PC-3 (cell line): ENCODE measurements around the gene TSPO. TPM values are rescaled to one million over a fixed set of nuclear protein-coding genes. Genes with fewer than 3 reads are reported as not detected.

Source experiments
- ATAC-seq: fragments of 200-7000 bp; cut with Tn5 transposase; 2 replicates; pipeline ENCODE4 v1.9.1; 2020; ENCODE audit warnings: mild to moderate bottlenecking, moderate library complexity
- BruUV-seq: library from RNA; stranded (reverse); fragments of 400-500 nt; replicated peaks from 2 replicates; lab custom pipeline; 2021; lab: Mats Ljungman, UMichigan
- CTCF ChIA-PET: fragments of 300-600 bp; sonication (Branson Sonifier 250); formaldehyde crosslinking; loops from one replicate; lab custom pipeline; 2022; ENCODE audit warnings: antibody characterized with exemption; lab: Charles Lee
- POLR2A ChIA-PET: fragments of 300-600 bp; sonication (Branson Sonifier 250); formaldehyde crosslinking; loops from one replicate; lab custom pipeline; 2022; ENCODE audit warnings: antibody characterized with exemption; ENCODE audit not compliant: unreplicated experiment; lab: Charles Lee
- DNase-seq: peaks from one replicate; pipeline ENCODE4 v3.0.0-alpha.2; 2015
- H2AFZ ChIP-seq: fragments of 300-600 bp; sonication (generic); 2 replicates; pipeline ENCODE4 v1.6.0; 2016; ENCODE audit warnings: antibody characterized with exemption, low read length
- H3F3A ChIP-seq: fragments of 300-600 bp; sonication (generic); one replicate; pipeline ENCODE4 v1.6.0; 2017; ENCODE audit warnings: antibody characterized with exemption, low read length, control low read depth, mild to moderate bottlenecking; ENCODE audit not compliant: unreplicated experiment
- H3K27ac ChIP-seq: fragments of 300-600 bp; sonication (generic); 2 replicates; pipeline ENCODE4 v1.5.1; 2016; ENCODE audit warnings: mild to moderate bottlenecking, low read length
- H3K27me3 ChIP-seq: fragments of 300-600 bp; sonication (generic); 2 replicates; pipeline ENCODE4 v1.6.1; 2016; ENCODE audit warnings: low read length, mixed read lengths
- H3K36me3 ChIP-seq: fragments of 300-600 bp; sonication (generic); 2 replicates; pipeline ENCODE4 v1.6.1; 2016; ENCODE audit warnings: low read depth, mixed run types, low read length, mixed read lengths
- H3K4me1 ChIP-seq: fragments of 300-600 bp; sonication (generic); 2 replicates; pipeline ENCODE4 v1.5.1; 2016; ENCODE audit warnings: low read length; ENCODE audit not compliant: insufficient read depth
- H3K4me2 ChIP-seq: fragments of 300-600 bp; sonication (generic); 2 replicates; pipeline ENCODE4 v1.6.0; 2016; ENCODE audit warnings: low read length
- H3K4me3 ChIP-seq: fragments of 300-600 bp; sonication (generic); 2 replicates; pipeline ENCODE4 v1.5.1; 2016; ENCODE audit warnings: mild to moderate bottlenecking, low read length, mixed read lengths
- H3K79me2 ChIP-seq: fragments of 300-600 bp; sonication (generic); 2 replicates; pipeline ENCODE4 v1.6.1; 2017; ENCODE audit warnings: low read length, mixed read lengths
- H3K9ac ChIP-seq: fragments of 300-600 bp; sonication (generic); 2 replicates; pipeline ENCODE4 v1.6.0; 2016; ENCODE audit warnings: mild to moderate bottlenecking, low read length
- H3K9me2 ChIP-seq: fragments of 300-600 bp; sonication (generic); replicated peaks from 2 replicates; pipeline ENCODE4 v1.6.1; 2016; ENCODE audit warnings: mixed run types, low read length, mixed read lengths
- H3K9me3 ChIP-seq: fragments of 300-600 bp; sonication (generic); 2 replicates; pipeline ENCODE4 v1.6.1; 2016; ENCODE audit warnings: low read length, mixed read lengths
- H4K20me1 ChIP-seq: fragments of 300-600 bp; sonication (generic); 2 replicates; pipeline ENCODE4 v1.6.1; 2016; ENCODE audit warnings: low read length, mixed read lengths
- CTCF ChIP-seq: fragments of 300-600 bp; sonication (generic); conservative IDR thresholded peaks from 2 replicates; pipeline ENCODE4 v1.5.1; 2017; ENCODE audit warnings: antibody characterized with exemption, low read depth, mild to moderate bottlenecking, low read length
- EZH2 ChIP-seq: fragments of 300-600 bp; sonication (generic); IDR thresholded peaks from one replicate; pipeline ENCODE4 v1.6.1; 2017; ENCODE audit warnings: antibody characterized with exemption, mild to moderate bottlenecking, low read length; ENCODE audit not compliant: unreplicated experiment
- EZH2phosphoT487 ChIP-seq: fragments of 300-600 bp; sonication (generic); IDR thresholded peaks from 2 replicates; pipeline ENCODE4 v1.6.1; 2018; ENCODE audit warnings: mild to moderate bottlenecking, antibody characterized with exemption, low read length, borderline replicate concordance
- intact Hi-C: fragments of 100-400 bp; cut with micrococcal nuclease; formaldehyde crosslinking; loops from 2 replicates; pipeline ENCODE4 v1.9.0; 2023
- total RNA-seq: library from RNA; depleted of rRNA; stranded (reverse); fragments of >200 nt; gene quantifications from 2 replicates; pipeline ENCODE4 v1.2.3, GENCODE V29; 2014; rRNA removed

The TSPO gene
- total RNA-seq, 1 experiment from 2014 or later, result 349 TPM

GRCh38 chr22:43212434-43212952 lies 61.1 kb downstream of the TSPO start:
- H3K36me3 ChIP-seq, result no peaks in the 10 kb centered on the region
- CTCF ChIA-PET, result no interaction called here
- H2AFZ ChIP-seq, result no peak overlapping the region
- H3K9ac ChIP-seq, result no peak overlapping the region
- no peaks in the 10 kb centered on the region for H3K27me3 ChIP-seq
- no peaks in the 10 kb centered on the region for H4K20me1 ChIP-seq
- BruUV-seq, result no TSS peak
- no peak overlapping the region for H3K27ac ChIP-seq
- H3K4me3 ChIP-seq, result no peak overlapping the region
- POLR2A ChIA-PET, result no interaction called here
- H3F3A ChIP-seq, result no peaks in the 10 kb centered on the region
- no peak for TF ChIP-seq EZH2phosphoT487
- no peak for TF ChIP-seq EZH2
- TF ChIP-seq CTCF, result no peak
- no peak overlapping the region for H3K4me2 ChIP-seq
- no peaks in the 10 kb centered on the region for H3K4me1 ChIP-seq
- no peaks in the 10 kb centered on the region for H3K9me2 ChIP-seq
- no peaks in the 10 kb centered on the region for H3K79me2 ChIP-seq
- H3K9me3 ChIP-seq, result no peaks in the 10 kb centered on the region
- intact Hi-C loops, result no loop called here
- no peak for ATAC-seq
- DNase-seq, result no peak

Other genes starting within 250 kb of the TSPO start
- gene PACSIN2, start 136.4 kb upstream of the TSPO start, total RNA-seq, result 25.7 and 46.1 TPM in 2 replicates
- gene TTLL1, start 62.2 kb upstream of the TSPO start, total RNA-seq, result 0.35 and 0.77 TPM in 2 replicates
- 24.6 and 29.4 TPM in 2 replicates for gene BIK, start 40.8 kb upstream of the TSPO start, total RNA-seq
- 29.2 and 39.2 TPM in 2 replicates for gene MCAT, start 8.2 kb upstream of the TSPO start, total RNA-seq
- 48.9 and 54.3 TPM in 2 replicates for gene TTLL12, start 35.6 kb downstream of the TSPO start, total RNA-seq
- not detected in 2 replicates for gene SCUBE1, start 191.8 kb downstream of the TSPO start, total RNA-seq